Colonic mucosa (tissue), 4 donors: ENCODE measurements around the gene CD38. TPM values are rescaled to one million over a fixed set of nuclear protein-coding genes. Genes with fewer than 3 reads are reported as not detected.

ENCODE experiments used
- DNase-seq: peaks from one replicate; pipeline ENCODE4 v3.0.0-alpha.2; 2020
- H3K27ac ChIP-seq: fragments of 200-600 bp; one replicate; pipeline ENCODE4 v1.8.0; 2021
- H3K27me3 ChIP-seq: fragments of 200-600 bp; one replicate; pipeline ENCODE4 v1.8.0; 2021
- H3K36me3 ChIP-seq: fragments of 200-600 bp; one replicate; pipeline ENCODE4 v1.8.0; 2021
- H3K4me1 ChIP-seq: fragments of 200-600 bp; one replicate; pipeline ENCODE4 v1.8.0; 2021; ENCODE audit warnings: mild to moderate bottlenecking
- H3K4me3 ChIP-seq: fragments of 200-600 bp; one replicate; pipeline ENCODE4 v1.8.0; 2021
- H3K9ac ChIP-seq, 2 donors: one replicate each; pipeline ENCODE4 v1.7.0; 2013; ENCODE audit warnings: control low read depth in 2 of 2, low read depth in 2 of 2, low read length in 2 of 2
- H3K9me3 ChIP-seq: fragments of 200-600 bp; one replicate; pipeline ENCODE4 v1.8.0; 2021
- CTCF ChIP-seq: fragments of 200-600 bp; IDR thresholded peaks from one replicate; pipeline ENCODE4 v1.8.0; 2022; ENCODE audit warnings: antibody characterized with exemption, mild to moderate bottlenecking
- intact Hi-C: fragments of 100-400 bp; cut with DNase I; formaldehyde crosslinking; loops from one replicate; pipeline ENCODE4 v1.14.1; 2022
- total RNA-seq, 2 donors: library from RNA; stranded (reverse); fragmentation: NEBNext Ultra II Directional in 1 of 2; extraction: Animal tissue kit (Norgen Biotek cat#: 25700) in 1 of 2; gene quantifications; one replicate each; pipeline ENCODE4 v1.2.1, GENCODE V29; 2021
- donor health status: healthy.
- donor health status: DM: no; HTN: no; CAD: no.
- donor health status: DM: no; HTN: no; CAD: no.

Gene CD38
- total RNA-seq, 2 donors from 2014 or later, result 2.5 to 2.6 TPM

- Histone ChIP-seq H3K4me1 (no peaks in the 10 kb centered on the region), H3K9me3 (no peaks in the 10 kb centered on the region), H3K27ac (no peak overlapping the region), H3K27me3 (no peaks in the 10 kb centered on the region), H3K9ac (no peak overlapping the region), H3K36me3 (no peaks in the 10 kb centered on the region), H3K4me3 (no peak overlapping the region)
- no peak for DNase-seq
- intact Hi-C loops, result no loop called here
- no peak for TF ChIP-seq CTCF
These were observed 12.7 kb upstream of the CD38 start for GRCh38 chr4:15765391-15765790.

- TF ChIP-seq CTCF, result no peak
- H3K9ac ChIP-seq, result no peak overlapping the region
- peak; percentile 27 for DNase-seq
- intact Hi-C loops, result no loop called here
- H3K4me3 ChIP-seq, result no peak overlapping the region
- no peaks in the 10 kb centered on the region for H3K9me3 ChIP-seq
- H3K36me3 ChIP-seq, result no peaks in the 10 kb centered on the region
- H3K4me1 ChIP-seq, result no peaks in the 10 kb centered on the region
- H3K27me3 ChIP-seq, result no peaks in the 10 kb centered on the region
- H3K27ac ChIP-seq, result no peak overlapping the region
These were observed 12.0 kb upstream of the CD38 start for GRCh38 chr4:15765910-15766697.

GRCh38 chr4:15766821-15767220, 11.3 kb upstream of the CD38 start:
- no peak for TF ChIP-seq CTCF
- no peak overlapping the region for H3K9ac ChIP-seq
- no peak for DNase-seq

GRCh38 chr4:15769202-15769601, 8.9 kb upstream of the CD38 start:
- Histone ChIP-seq H3K9ac (no peak overlapping the region), H3K4me3 (no peak overlapping the region)

More at GRCh38 chr4:15766821-15767220, 11.3 kb upstream of the CD38 start:
- no peak overlapping the region for H3K4me3 ChIP-seq
- no peaks in the 10 kb centered on the region for H3K27me3 ChIP-seq
- H3K4me1 ChIP-seq, result no peaks in the 10 kb centered on the region
- H3K27ac ChIP-seq, result no peak overlapping the region
- H3K9me3 ChIP-seq, result no peaks in the 10 kb centered on the region
- intact Hi-C loops, result no loop called here
- H3K36me3 ChIP-seq, result no peaks in the 10 kb centered on the region

More at GRCh38 chr4:15769202-15769601, 8.9 kb upstream of the CD38 start:
- no peaks in the 10 kb centered on the region for H3K4me1 ChIP-seq
- intact Hi-C loops, result no loop called here
- TF ChIP-seq CTCF, result no peak
- H3K27ac ChIP-seq, result no peak overlapping the region
- no peak for DNase-seq
- H3K36me3 ChIP-seq, result no peaks in the 10 kb centered on the region
- H3K27me3 ChIP-seq, result no peaks in the 10 kb centered on the region
- H3K9me3 ChIP-seq, result no peaks in the 10 kb centered on the region
